Endothelial cell of umbilical vein (primary cell): ENCODE data around the gene GRID2. TPM values are rescaled to one million over a fixed set of nuclear protein-coding genes. Genes with fewer than 3 reads are reported as not detected.

Experiments used
- BruUV-seq: library from RNA; stranded (reverse); fragments of 400-500 nt; replicated peaks from 2 replicates; lab custom pipeline; 2021; lab: Mats Ljungman, UMichigan
- CTCF ChIA-PET: fragments of 300-600, 350-600 bp; sonication (Branson Sonifier 250); formaldehyde crosslinking; loops from one replicate; lab custom pipeline; 2021; ENCODE audit warnings: antibody characterized with exemption, inconsistent platforms; lab: Charles Lee
- POLR2A ChIA-PET: fragments of 300-600, 350-600 bp; sonication (Branson Sonifier 250); formaldehyde crosslinking; loops from one replicate; lab custom pipeline; 2021; ENCODE audit warnings: antibody characterized with exemption, inconsistent platforms; lab: Charles Lee
- DNase-seq: peaks from one replicate; pipeline ENCODE4 v3.0.0-alpha.2; 2011; ENCODE audit warnings: low read depth, low spot score
- FAIRE-seq: peaks from 2 replicates; lab custom pipeline; 2011; peaks lifted over from hg19 to GRCh38; lab: Jason Lieb, UNC
- H2AFZ ChIP-seq: 2 replicates; pipeline ENCODE4 v1.6.0; 2012; ENCODE audit warnings: low read depth, low read length, control low read depth, inconsistent platforms
- H3K27ac ChIP-seq: 2 replicates; pipeline ENCODE4 v1.5.1; 2011; ENCODE audit warnings: low read depth, mild to moderate bottlenecking, control low read depth, low read length, moderate library complexity; ENCODE audit not compliant: insufficient read depth
- H3K27me3 ChIP-seq, 2 experiments: 2 replicates each; pipeline versions ENCODE4 v1.6.0 to v1.6.1; 2011; ENCODE audit warnings: low read length in 2 of 2, mixed read lengths in 1 of 2; ENCODE audit not compliant: control insufficient read depth in 2 of 2, insufficient read depth in 2 of 2
- H3K36me3 ChIP-seq, 2 experiments: 2 replicates in 1 of 2; 3 replicates in 1 of 2; pipeline ENCODE4 v1.5.1; 2011; ENCODE audit warnings: low read length in 2 of 2, mild to moderate bottlenecking in 1 of 2, moderate library complexity in 1 of 2; ENCODE audit not compliant: control insufficient read depth in 2 of 2, insufficient read depth in 2 of 2; ENCODE audit errors: extremely low read depth in 1 of 2
- H3K4me1 ChIP-seq: 3 replicates; pipeline ENCODE4 v1.5.1; 2011; ENCODE audit warnings: mild to moderate bottlenecking, low read length; ENCODE audit not compliant: control insufficient read depth, insufficient read depth; ENCODE audit errors: extremely low read depth
- H3K4me2 ChIP-seq: 2 replicates; pipeline ENCODE4 v1.6.1; 2011; ENCODE audit warnings: low read length, control low read depth, mixed read lengths; ENCODE audit not compliant: insufficient read depth
- H3K4me3 ChIP-seq, 3 experiments: fragments of 200-600 bp in 1 of 3; sonication (generic), shearing (Covaris generic) in 1 of 3; replicated peaks in 1 of 3; 2 replicates each; pipeline ENCODE4 v1.5.1; 2011 to 2016; ENCODE audit warnings: control low read depth in 3 of 3, low read length in 3 of 3, mild to moderate bottlenecking in 2 of 3, inconsistent platforms in 1 of 3, low read depth in 1 of 3, moderate library complexity in 1 of 3; ENCODE audit not compliant: insufficient read depth in 1 of 3
- H3K79me2 ChIP-seq: 2 replicates; pipeline ENCODE4 v1.6.0; 2012; ENCODE audit warnings: low read length, inconsistent platforms; ENCODE audit not compliant: control insufficient read depth, insufficient read depth
- H3K9ac ChIP-seq: replicated peaks from 2 replicates; pipeline ENCODE3; 2011; ENCODE audit warnings: low read length, control low read depth; ENCODE audit not compliant: insufficient read depth; ENCODE audit errors: extremely low read depth
- H3K9me1 ChIP-seq: replicated peaks from 3 replicates; pipeline ENCODE4 v1.6.0; 2011; ENCODE audit warnings: mild to moderate bottlenecking, low read length; ENCODE audit not compliant: control insufficient read depth, insufficient read depth; ENCODE audit errors: extremely low read depth
- H3K9me3 ChIP-seq: replicated peaks from 2 replicates; pipeline ENCODE4 v1.5.1; 2012; ENCODE audit warnings: low read length, inconsistent platforms; ENCODE audit not compliant: control insufficient read depth, insufficient read depth
- H4K20me1 ChIP-seq: replicated peaks from 2 replicates; pipeline ENCODE3; 2011; ENCODE audit warnings: mild to moderate bottlenecking, low read length; ENCODE audit not compliant: control insufficient read depth, insufficient read depth; ENCODE audit errors: extremely low read depth
- CTCF ChIP-seq, 2 donors: IDR thresholded peaks; 1 replicate in 1 of 2; 2 replicates in 1 of 2; pipeline ENCODE4 v1.5.1; 2011; ENCODE audit warnings: low read length in 2 of 2, mild to moderate bottlenecking in 2 of 2, moderate library complexity in 2 of 2, control low read depth in 1 of 2, inconsistent platforms in 1 of 2, low read depth in 1 of 2; ENCODE audit not compliant: insufficient read depth in 1 of 2; ENCODE audit errors: extremely low read depth in 1 of 2
- EZH2 ChIP-seq: IDR thresholded peaks from 2 replicates; pipeline ENCODE4 v1.6.1; 2012; ENCODE audit warnings: borderline replicate concordance, low read depth, mild to moderate bottlenecking, moderate library complexity, low read length, inconsistent platforms; ENCODE audit not compliant: severe bottlenecking
- FOS ChIP-seq: IDR thresholded peaks from 2 replicates; pipeline ENCODE4 v1.6.1; 2011; ENCODE audit warnings: mild to moderate bottlenecking, low read length, moderate library complexity, borderline replicate concordance; ENCODE audit not compliant: insufficient read depth
- GATA2 ChIP-seq: IDR thresholded peaks from 2 replicates; pipeline ENCODE4 v1.7.0; 2011; ENCODE audit warnings: low read depth, mild to moderate bottlenecking, moderate library complexity, mixed read lengths, low read length; ENCODE audit not compliant: insufficient read length, insufficient read depth
- JUN ChIP-seq: IDR thresholded peaks from 2 replicates; pipeline ENCODE4 v1.6.1; 2011; ENCODE audit warnings: borderline replicate concordance, low read depth; ENCODE audit not compliant: insufficient read length, insufficient read depth
- MAX ChIP-seq: IDR thresholded peaks from 2 replicates; pipeline ENCODE4 v1.6.1; 2011; ENCODE audit not compliant: insufficient read depth, insufficient read length
- MYC ChIP-seq: IDR thresholded peaks from one replicate; pipeline ENCODE4 v1.6.1; 2011; ENCODE audit warnings: mild to moderate bottlenecking, low read depth, low read length
- POLR2A ChIP-seq: IDR thresholded peaks from 2 replicates; pipeline ENCODE4 v1.6.1; 2012; ENCODE audit warnings: low read depth, mild to moderate bottlenecking, control low read depth, low read length
- POLR2AphosphoS5 ChIP-seq: IDR thresholded peaks from 2 replicates; pipeline ENCODE4 v1.6.1; 2012; ENCODE audit warnings: low read depth, mild to moderate bottlenecking, control low read depth, low read length, moderate library complexity; ENCODE audit not compliant: insufficient read depth
- dilution Hi-C: fragments of 300-500 bp; cut with MboI; formaldehyde crosslinking; loops from one replicate; pipeline ENCODE4 v1.15.0; 2019; ENCODE audit warnings: low sequenced_read_pairs; ENCODE audit not compliant: extremely low pct_ligation_motif_present
- intact Hi-C: fragments of 100-400 bp; cut with micrococcal nuclease; formaldehyde crosslinking; loops from one replicate; pipeline ENCODE4 v1.10.0; 2022
- polyA plus RNA-seq, 4 experiments: library from polyadenylated mRNA; depleted of rRNA in 3 of 4; stranded (reverse) in 3 of 4; unstranded in 1 of 4; fragments of >200 nt; gene quantifications; 2 replicates each; pipeline versions ENCODE4 v1.2.1 to v1.2.3, GENCODE V29; 2011 to 2012; ENCODE audit warnings: missing spikeins in 1 of 4
- total RNA-seq: library from RNA; stranded (reverse); gene quantifications from 2 replicates; pipeline ENCODE4 v1.2.3, GENCODE V29; 2021

The GRID2 gene
- total and polyA plus RNA-seq, 2 donors (not counting 3 experiments of a cell fraction or from before 2014, with no cell fraction given) = not detected

GRCh38 chr4:92825256-92825655 lies 521.5 kb downstream of the GRID2 start:
- no peak for FAIRE-seq
- no TSS peak for BruUV-seq
- TF ChIP-seq EZH2 = no peak
- no peak for TF ChIP-seq GATA2
- TF ChIP-seq CTCF (IDR thresholded peaks at IDR 0.05; ENCODE audit: extremely low read depth in 1 of 2, insufficient read depth in 1 of 2, low read depth in 1 of 2, low read length in 2 of 2) = no peak
- no peak for TF ChIP-seq POLR2AphosphoS5
- no peak for TF ChIP-seq JUN
- no peak for TF ChIP-seq POLR2A
- no peak for TF ChIP-seq MYC

GRCh38 chr4:92825791-92826190 lies 522.0 kb downstream of the GRID2 start:
- BruUV-seq = no TSS peak

More at GRCh38 chr4:92825256-92825655, 521.5 kb downstream of the GRID2 start:
- no peaks in the 10 kb centered on the region for H3K4me1 ChIP-seq
- H3K4me3 ChIP-seq = no peak overlapping the region
- intact Hi-C loops (no loop called here), dilution Hi-C loops (no loop called here)
- ChIA-PET POLR2A (no interaction called here), CTCF (no interaction called here)
- no peak for DNase-seq
- H3K79me2 ChIP-seq = no peaks in the 10 kb centered on the region
- no peaks in the 10 kb centered on the region for H4K20me1 ChIP-seq
- H2AFZ ChIP-seq = no peak overlapping the region
- no peaks in the 10 kb centered on the region for H3K27me3 ChIP-seq
- no peaks in the 10 kb centered on the region for H3K9me3 ChIP-seq
- no peak overlapping the region for H3K4me2 ChIP-seq
- no peaks in the 10 kb centered on the region for H3K9me1 ChIP-seq
- H3K36me3 ChIP-seq = no peaks in the 10 kb centered on the region
- H3K9ac ChIP-seq = no peak overlapping the region
- H3K27ac ChIP-seq = no peak overlapping the region

More at GRCh38 chr4:92825791-92826190, 522.0 kb downstream of the GRID2 start:
- ChIA-PET POLR2A (no interaction called here), CTCF (no interaction called here)
- intact Hi-C loops (no loop called here), dilution Hi-C loops (no loop called here)
- Histone ChIP-seq H2AFZ (no peak overlapping the region), H3K9me1 (no peaks in the 10 kb centered on the region), H3K27ac (no peak overlapping the region), H3K27me3 (no peaks in the 10 kb centered on the region), H3K9ac (no peak overlapping the region), H3K4me3 (no peak overlapping the region), H3K4me2 (no peak overlapping the region), H4K20me1 (no peaks in the 10 kb centered on the region), H3K79me2 (no peaks in the 10 kb centered on the region), H3K4me1 (no peaks in the 10 kb centered on the region), H3K9me3 (no peaks in the 10 kb centered on the region), H3K36me3 (no peaks in the 10 kb centered on the region)
- no peak for DNase-seq
- TF ChIP-seq POLR2AphosphoS5 (no peak), EZH2 (no peak), CTCF (IDR thresholded peaks at IDR 0.05; ENCODE audit: extremely low read depth in 1 of 2, insufficient read depth in 1 of 2, low read depth in 1 of 2, low read length in 2 of 2) (no peak), MYC (no peak), FOS (no peak), GATA2 (no peak), MAX (no peak), JUN (no peak), POLR2A (no peak)
- FAIRE-seq = no peak
